CD14-positive monocyte (primary cell): ENCODE data around the gene CCDC178. TPM values are rescaled to one million over a fixed set of nuclear protein-coding genes. Genes with fewer than 3 reads are reported as not detected.

Experiments
- DNase-seq, 3 donors: peaks; one replicate each; pipeline ENCODE4 v3.0.0-alpha.2; 2011 to 2022
- H2AFZ ChIP-seq: 2 replicates; pipeline ENCODE4 v1.6.0; 2012; ENCODE audit warnings: mild to moderate bottlenecking, low read depth, low read length, inconsistent platforms; ENCODE audit not compliant: insufficient read depth, poor library complexity, severe bottlenecking
- H3K27ac ChIP-seq, 2 donors: 1 replicate in 1 of 2; 2 replicates in 1 of 2; pipeline ENCODE4 v1.5.1; 2012 to 2013; ENCODE audit warnings: low read length in 2 of 2, control low read depth in 1 of 2, inconsistent platforms in 1 of 2, low read depth in 1 of 2, mild to moderate bottlenecking in 1 of 2
- H3K27me3 ChIP-seq, 2 donors: one replicate each; pipeline versions ENCODE4 v1.6.0 to v1.6.1; 2011 to 2013; ENCODE audit warnings: low read length in 2 of 2; ENCODE audit not compliant: control insufficient read depth in 2 of 2, insufficient read depth in 2 of 2
- H3K36me3 ChIP-seq, 2 donors: replicated peaks in 1 of 2; 1 replicate in 1 of 2; 2 replicates in 1 of 2; pipeline versions ENCODE4 v1.5.1 to v1.6.1; 2012 to 2013; ENCODE audit warnings: low read length in 2 of 2, control low read depth in 1 of 2, inconsistent platforms in 1 of 2, mild to moderate bottlenecking in 1 of 2; ENCODE audit not compliant: insufficient read depth in 2 of 2, control insufficient read depth in 1 of 2
- H3K4me1 ChIP-seq, 2 donors: 1 replicate in 1 of 2; 2 replicates in 1 of 2; pipeline versions ENCODE4 v1.5.1 to v1.6.1; 2012 to 2013; ENCODE audit warnings: low read length in 2 of 2, control low read depth in 1 of 2, inconsistent platforms in 1 of 2, mild to moderate bottlenecking in 1 of 2, moderate library complexity in 1 of 2; ENCODE audit not compliant: insufficient read depth in 2 of 2, control insufficient read depth in 1 of 2
- H3K4me2 ChIP-seq: replicated peaks from 2 replicates; pipeline ENCODE3; 2012; ENCODE audit warnings: low read length, moderate library complexity, mild to moderate bottlenecking; ENCODE audit not compliant: poor library complexity, severe bottlenecking; ENCODE audit errors: extremely low read depth
- H3K4me3 ChIP-seq, 3 experiments: fragments of 200-600 bp in 1 of 3; sonication (generic) in 1 of 3; replicated peaks in 1 of 3; 1 replicate in 2 of 3; 2 replicates in 1 of 3; pipeline ENCODE4 v1.5.1; 2011 to 2013; ENCODE audit warnings: low read length in 3 of 3, mild to moderate bottlenecking in 3 of 3, control low read depth in 2 of 3, low read depth in 2 of 3, inconsistent platforms in 1 of 3, moderate library complexity in 1 of 3
- H3K79me2 ChIP-seq: 2 replicates; pipeline ENCODE4 v1.6.0; 2012; ENCODE audit warnings: mild to moderate bottlenecking, control low read depth, inconsistent platforms, low read length, moderate library complexity; ENCODE audit not compliant: insufficient read depth
- H3K9ac ChIP-seq: 2 replicates; pipeline ENCODE4 v1.6.0; 2017; ENCODE audit warnings: low read length, mild to moderate bottlenecking; ENCODE audit not compliant: insufficient read depth, poor library complexity, severe bottlenecking
- H3K9me3 ChIP-seq, 2 donors: replicated peaks in 1 of 2; 1 replicate in 1 of 2; 2 replicates in 1 of 2; pipeline versions ENCODE4 v1.5.1 to v1.6.1; 2012 to 2013; ENCODE audit warnings: low read length in 2 of 2, control low read depth in 1 of 2; ENCODE audit not compliant: control insufficient read depth in 1 of 2, insufficient read depth in 1 of 2
- H4K20me1 ChIP-seq: 2 replicates; pipeline ENCODE4 v1.6.0; 2012; ENCODE audit warnings: mild to moderate bottlenecking, low read length, control low read depth, moderate library complexity; ENCODE audit not compliant: insufficient read depth
- H3K27ac Mint-ChIP-seq, 7 donors: one replicate each; pipeline ENCODE4 v1.8.0; 2020; ENCODE audit warnings: mild to moderate bottlenecking in 7 of 7, mixed read lengths in 7 of 7, moderate library complexity in 6 of 7, inconsistent platforms in 2 of 7
- H3K27me3 Mint-ChIP-seq, 3 donors: one replicate each; pipeline ENCODE4 v1.8.0; 2021 to 2022; ENCODE audit warnings: low read depth in 3 of 3, mild to moderate bottlenecking in 3 of 3, mixed read lengths in 3 of 3, moderate library complexity in 3 of 3, inconsistent platforms in 1 of 3
- H3K36me3 Mint-ChIP-seq, 2 donors: one replicate each; pipeline ENCODE4 v1.8.0; 2020; ENCODE audit warnings: mixed read lengths in 2 of 2, inconsistent platforms in 1 of 2, mild to moderate bottlenecking in 1 of 2
- H3K4me1 Mint-ChIP-seq: one replicate; pipeline ENCODE4 v1.8.0; 2020; ENCODE audit warnings: mild to moderate bottlenecking, mixed read lengths
- H3K4me3 Mint-ChIP-seq, 2 donors: one replicate each; pipeline ENCODE4 v1.8.0; 2020; ENCODE audit warnings: mild to moderate bottlenecking in 2 of 2, mixed read lengths in 2 of 2, moderate library complexity in 1 of 2
- H3K9me3 Mint-ChIP-seq, 7 donors: one replicate each; pipeline ENCODE4 v1.8.0; 2020 to 2022; ENCODE audit warnings: mixed read lengths in 7 of 7, mild to moderate bottlenecking in 6 of 7, moderate library complexity in 6 of 7, inconsistent platforms in 2 of 7
- CTCF ChIP-seq: fragments of 200-600 bp; IDR thresholded peaks from one replicate; pipeline ENCODE4 v1.8.0; 2022; ENCODE audit warnings: antibody characterized with exemption, mild to moderate bottlenecking
- WGBS: methylation state at CpG from one replicate; pipeline ENCODE4 v1.1.5; 2013; ENCODE audit warnings: missing lambda C conversion rate; ENCODE audit not compliant: insufficient coverage; 5-methylcytosine and 5-hydroxymethylcytosine counted together
- intact Hi-C, 2 donors: fragments of 100-400 bp; cut with micrococcal nuclease; formaldehyde crosslinking; loops; one replicate each; pipeline versions ENCODE4 v1.15.0 to v1.15.1; 2023
- polyA plus RNA-seq, 3 donors: library from polyadenylated mRNA; depleted of rRNA in 1 of 3; unstranded in 2 of 3; stranded (reverse) in 1 of 3; fragments of 300-500 nt in 2 of 3; fragments of >200 nt in 1 of 3; fragmentation: Illumina TruSeq in 2 of 3; gene quantifications; 1 replicate in 2 of 3; 2 replicates in 1 of 3; pipeline ENCODE4 v1.2.3, GENCODE V29; 2012 to 2021

CCDC178 gene
- polyA plus RNA-seq, 3 donors = not detected

- peak overlapping the region; percentile 33 for H3K4me2 ChIP-seq
- DNase-seq = peak; percentile 10 to 62 (median 26)
- no peaks in the 10 kb centered on the region for H3K36me3 Mint-ChIP-seq
- no peak overlapping the region for H3K4me3 ChIP-seq
- H3K36me3 ChIP-seq = no peaks in the 10 kb centered on the region
- intact Hi-C loops = no loop called here
- H3K9ac ChIP-seq = no peak overlapping the region
- no CpG with 5 or more reads among the region's 3 CpGs for WGBS
- H3K9me3 Mint-ChIP-seq = peaks cover 0 to 2% (median 0%) of the 10 kb centered on the region in 7 donors
- peak overlapping the region in 1 of 2 donors; percentile 11 for H3K4me3 Mint-ChIP-seq
- no peaks in the 10 kb centered on the region for H4K20me1 ChIP-seq
- no peaks in the 10 kb centered on the region for H3K79me2 ChIP-seq
- no peak for TF ChIP-seq CTCF
- H3K4me1 Mint-ChIP-seq = peaks cover 17% of the 10 kb centered on the region
- H3K27ac ChIP-seq = peak overlapping the region in 1 of 2 donors; percentile 16
- H3K27me3 ChIP-seq = no peaks in the 10 kb centered on the region
- peaks cover 0 to 3% (median 2%) of the 10 kb centered on the region in 3 donors for H3K27me3 Mint-ChIP-seq
- no peak overlapping the region for H2AFZ ChIP-seq
- no peaks in the 10 kb centered on the region for H3K9me3 ChIP-seq
- H3K27ac Mint-ChIP-seq = no peak overlapping the region
- peaks cover 12 to 36% of the 10 kb centered on the region in 2 donors for H3K4me1 ChIP-seq
Observed at GRCh38 chr18:33184175-33184574, 256.3 kb downstream of the CCDC178 start.

- Mint-ChIP-seq H3K4me3 (no peak overlapping the region), H3K27me3 (peaks cover 0 to 3% (median 2%) of the 10 kb centered on the region in 3 donors), H3K27ac (no peak overlapping the region), H3K9me3 (peaks cover 0 to 2% (median 0%) of the 10 kb centered on the region in 7 donors), H3K4me1 (peaks cover 17% of the 10 kb centered on the region), H3K36me3 (no peaks in the 10 kb centered on the region)
- no CpG with 5 or more reads among the region's 4 CpGs for WGBS
- H2AFZ ChIP-seq = no peak overlapping the region
- no peak overlapping the region for H3K4me3 ChIP-seq
- peaks cover 12 to 36% of the 10 kb centered on the region in 2 donors for H3K4me1 ChIP-seq
- H3K9ac ChIP-seq = no peak overlapping the region
- no peaks in the 10 kb centered on the region for H3K27me3 ChIP-seq
- intact Hi-C loops = no loop called here
- no peaks in the 10 kb centered on the region for H3K9me3 ChIP-seq
- TF ChIP-seq CTCF = no peak
- DNase-seq = no peak
- no peaks in the 10 kb centered on the region for H4K20me1 ChIP-seq
- no peak overlapping the region for H3K27ac ChIP-seq
- H3K4me2 ChIP-seq = no peak overlapping the region
- H3K79me2 ChIP-seq = no peaks in the 10 kb centered on the region
- H3K36me3 ChIP-seq = no peaks in the 10 kb centered on the region
Observed at GRCh38 chr18:33183136-33183535, 257.4 kb downstream of the CCDC178 start.
